ENCODE results near the gene OR2H1.

OR2H1 gene

DNA sequence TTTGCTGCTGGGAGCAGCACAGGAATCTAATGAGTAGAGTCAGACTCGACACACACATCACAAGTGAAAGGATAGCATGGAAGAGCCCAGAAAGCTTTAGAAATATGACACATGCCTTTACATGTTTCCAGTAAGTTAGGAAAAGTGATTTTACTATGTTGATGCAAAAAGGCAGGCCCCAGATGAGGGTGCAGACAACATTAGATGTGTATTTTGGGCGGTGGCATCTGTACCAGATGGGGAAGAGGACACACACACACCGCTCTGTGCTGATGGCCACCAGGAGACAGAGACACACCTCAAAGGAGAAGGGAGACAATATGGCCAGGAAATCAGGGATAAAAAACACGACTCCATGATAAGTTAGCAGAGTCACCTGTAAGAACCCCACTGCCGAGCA lies 30.2 kb downstream of the OR2H1 start:
- Mint-ChIP-seq H3K36me3 (ENCODE audit: low read depth) (no peaks in the 10 kb centered on the region), H3K27ac (no peak overlapping the region), H3K27me3 (ENCODE audit: low read depth, poor library complexity) (no peaks in the 10 kb centered on the region), H3K9me3 (peaks cover 6% of the 10 kb centered on the region), H3K4me3 (no peak overlapping the region), H3K4me1 (no peaks in the 10 kb centered on the region)
- DNase-seq, result no peak
- TF ChIP-seq, protein P1, sequence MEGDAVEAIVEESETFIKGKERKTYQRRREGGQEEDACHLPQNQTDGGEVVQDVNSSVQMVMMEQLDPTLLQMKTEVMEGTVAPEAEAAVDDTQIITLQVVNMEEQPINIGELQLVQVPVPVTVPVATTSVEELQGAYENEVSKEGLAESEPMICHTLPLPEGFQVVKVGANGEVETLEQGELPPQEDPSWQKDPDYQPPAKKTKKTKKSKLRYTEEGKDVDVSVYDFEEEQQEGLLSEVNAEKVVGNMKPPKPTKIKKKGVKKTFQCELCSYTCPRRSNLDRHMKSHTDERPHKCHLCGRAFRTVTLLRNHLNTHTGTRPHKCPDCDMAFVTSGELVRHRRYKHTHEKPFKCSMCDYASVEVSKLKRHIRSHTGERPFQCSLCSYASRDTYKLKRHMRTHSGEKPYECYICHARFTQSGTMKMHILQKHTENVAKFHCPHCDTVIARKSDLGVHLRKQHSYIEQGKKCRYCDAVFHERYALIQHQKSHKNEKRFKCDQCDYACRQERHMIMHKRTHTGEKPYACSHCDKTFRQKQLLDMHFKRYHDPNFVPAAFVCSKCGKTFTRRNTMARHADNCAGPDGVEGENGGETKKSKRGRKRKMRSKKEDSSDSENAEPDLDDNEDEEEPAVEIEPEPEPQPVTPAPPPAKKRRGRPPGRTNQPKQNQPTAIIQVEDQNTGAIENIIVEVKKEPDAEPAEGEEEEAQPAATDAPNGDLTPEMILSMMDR (IDR thresholded peaks at IDR 0.05), result no peak

DNA sequence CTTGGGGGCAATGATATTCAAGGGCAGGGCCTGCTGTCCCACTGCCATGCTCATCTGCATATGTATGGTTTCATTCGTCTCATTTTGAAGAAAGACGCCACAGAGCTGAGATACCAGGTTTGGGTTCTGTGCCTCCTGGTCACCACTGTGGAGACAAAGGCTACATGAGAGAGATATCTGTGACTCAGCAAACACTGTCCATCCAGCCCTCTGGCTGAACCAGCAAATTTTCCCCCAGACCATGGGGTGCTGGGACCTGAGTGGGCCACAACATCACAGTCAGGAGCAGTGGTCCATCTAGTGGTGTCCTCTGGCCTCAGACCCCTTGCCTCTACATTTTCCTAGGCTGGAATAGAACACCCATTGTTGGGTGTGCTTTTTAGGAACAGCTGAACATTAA lies 30.7 kb downstream of the OR2H1 start, which contains the start of gene MAS1L:
MAS1L (minus strand) TSS at position 297 of the 400 bp plus-strand sequence; CDS start at position 243, 54 bp downstream.
- H3K36me3 Mint-ChIP-seq (ENCODE audit: low read depth), result no peaks in the 10 kb centered on the region
- H3K9me3 Mint-ChIP-seq, result peaks cover under 1% of the 10 kb centered on the region
- H3K27ac Mint-ChIP-seq, result no peak within 1 kb of the TSS
- H3K4me1 Mint-ChIP-seq, result no peaks in the 10 kb centered on the region
- DNase-seq, result no peak
- no peak within 1 kb of the TSS for H3K4me3 Mint-ChIP-seq
- TF ChIP-seq, protein P1 (IDR thresholded peaks at IDR 0.05), result no peak
- H3K27me3 Mint-ChIP-seq (ENCODE audit: low read depth, poor library complexity), result peaks cover under 1% of the 10 kb centered on the region

DNA sequence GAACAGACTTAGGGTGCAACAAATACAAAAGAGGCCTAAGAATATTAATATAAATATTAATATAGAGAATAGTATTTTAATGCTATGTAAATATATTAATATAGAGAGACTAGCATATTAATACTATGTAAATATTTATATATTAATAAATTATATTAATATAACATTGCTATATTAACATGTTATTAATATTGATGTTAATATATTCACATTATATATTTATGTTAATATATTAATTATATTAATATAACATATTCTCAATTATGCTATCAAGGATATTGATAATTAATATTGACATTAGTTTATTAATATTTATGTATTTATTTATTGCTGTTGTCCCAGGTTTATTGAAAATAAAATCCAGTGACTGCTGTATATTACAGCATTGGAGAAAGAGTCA lies 31.9 kb downstream of the OR2H1 start:
- TF ChIP-seq, protein P1 (IDR thresholded peaks at IDR 0.05), result no peak
- Mint-ChIP-seq H3K27me3 (ENCODE audit: low read depth, poor library complexity) (peaks cover 4% of the 10 kb centered on the region), H3K27ac (no peak overlapping the region), H3K36me3 (ENCODE audit: low read depth) (no peaks in the 10 kb centered on the region), H3K4me3 (no peak overlapping the region), H3K4me1 (no peaks in the 10 kb centered on the region), H3K9me3 (no peaks in the 10 kb centered on the region)
- DNase-seq, result no peak

DNA sequence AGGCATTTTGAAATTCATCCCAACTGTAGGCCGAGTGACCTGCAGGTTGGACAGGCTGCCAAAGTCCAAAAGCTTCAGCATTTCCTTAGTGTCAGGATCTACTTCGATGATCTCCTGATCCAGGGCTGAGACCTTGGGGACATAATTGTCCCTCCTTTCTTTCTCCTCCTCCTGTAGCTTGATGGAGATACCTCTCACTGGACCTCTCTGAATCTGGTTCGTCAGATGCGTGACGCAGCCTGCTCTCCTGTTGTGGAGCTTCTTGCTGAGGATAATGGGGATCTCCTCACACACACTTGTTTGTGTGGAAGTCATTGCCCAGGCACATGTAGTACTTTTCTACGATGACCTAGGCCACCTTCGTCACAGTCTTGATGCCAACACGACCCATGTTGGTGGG lies 32.3 kb downstream of the OR2H1 start:
- no peak overlapping the region for H3K4me3 Mint-ChIP-seq
- H3K36me3 Mint-ChIP-seq (ENCODE audit: low read depth), result no peaks in the 10 kb centered on the region
- H3K9me3 Mint-ChIP-seq, result no peaks in the 10 kb centered on the region
- H3K4me1 Mint-ChIP-seq, result no peaks in the 10 kb centered on the region
- H3K27ac Mint-ChIP-seq, result no peak overlapping the region
- H3K27me3 Mint-ChIP-seq (ENCODE audit: low read depth, poor library complexity), result peaks cover 4% of the 10 kb centered on the region
- TF ChIP-seq, protein P1 (IDR thresholded peaks at IDR 0.05), result no peak
- DNase-seq, result no peak

DNA sequence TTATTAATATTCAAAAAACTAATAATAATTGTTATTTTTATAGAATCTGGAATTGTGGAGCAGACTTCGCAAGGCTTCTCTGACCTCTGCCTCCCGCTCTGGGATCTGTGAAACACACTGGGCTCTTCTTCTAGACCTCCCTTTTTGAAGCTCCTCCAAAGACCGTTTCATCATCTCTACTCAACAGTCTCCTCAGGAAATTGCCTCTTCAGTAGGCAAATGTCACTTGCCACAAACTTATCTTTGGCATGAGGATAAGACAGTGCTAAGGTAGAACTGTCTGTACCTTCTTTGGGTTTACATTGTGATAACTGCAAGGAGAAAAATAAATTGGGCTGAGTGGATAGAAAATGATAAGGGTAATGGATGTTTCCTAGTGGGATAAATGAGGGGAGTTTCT lies 33.1 kb downstream of the OR2H1 start:
- Mint-ChIP-seq H3K4me3 (no peak overlapping the region), H3K4me1 (no peaks in the 10 kb centered on the region), H3K27me3 (ENCODE audit: low read depth, poor library complexity) (peaks cover 4% of the 10 kb centered on the region), H3K9me3 (no peaks in the 10 kb centered on the region), H3K27ac (no peak overlapping the region), H3K36me3 (ENCODE audit: low read depth) (no peaks in the 10 kb centered on the region)
- DNase-seq, result no peak
- TF ChIP-seq, protein P1 (IDR thresholded peaks at IDR 0.05), result no peak

DNA sequence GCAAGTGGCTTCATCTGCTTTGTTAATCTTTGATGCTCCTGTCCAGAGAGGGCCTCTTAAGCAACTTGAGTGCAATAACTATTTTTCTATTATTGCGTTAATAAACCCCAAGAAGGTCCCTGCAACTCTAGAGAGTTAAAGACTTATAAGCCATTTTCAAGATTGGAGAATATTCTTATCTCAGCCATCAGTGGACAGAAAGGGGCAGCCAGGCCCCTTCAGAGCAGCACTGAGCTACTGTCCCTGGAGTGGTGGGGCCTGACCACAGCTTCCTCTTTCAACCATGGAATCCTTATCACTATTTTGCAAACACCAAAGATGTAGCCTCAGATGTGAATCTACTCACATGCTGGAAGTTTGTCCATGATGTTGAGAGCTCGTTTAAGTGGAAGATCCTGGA lies 33.6 kb downstream of the OR2H1 start:
- Mint-ChIP-seq H3K27me3 (ENCODE audit: low read depth, poor library complexity) (peaks cover 4% of the 10 kb centered on the region), H3K9me3 (no peaks in the 10 kb centered on the region), H3K36me3 (ENCODE audit: low read depth) (no peaks in the 10 kb centered on the region), H3K4me3 (no peak overlapping the region), H3K4me1 (no peaks in the 10 kb centered on the region), H3K27ac (no peak overlapping the region)
- no peak for DNase-seq
- TF ChIP-seq, protein P1 (IDR thresholded peaks at IDR 0.05), result no peak

All from nephron progenitor cell (in vitro differentiated cells).